IMR-90 (cell line): ENCODE results near the gene DMAP1. TPM values are rescaled to one million over a fixed set of nuclear protein-coding genes. Genes with fewer than 3 reads are reported as not detected.

ENCODE experiments used
- ATAC-seq: fragments of 200-7000 bp; cut with Tn5 transposase; 2 replicates; pipeline ENCODE4 v1.9.1; 2020; ENCODE audit warnings: low read depth, mild to moderate bottlenecking, moderate library complexity
- BruUV-seq: library from RNA; stranded (reverse); fragments of 400-500 nt; replicated peaks from 2 replicates; lab custom pipeline; 2021; lab: Mats Ljungman, UMichigan
- CTCF ChIA-PET: fragments of 300-600 bp; formaldehyde crosslinking; extraction: SDS; loops from one replicate; lab custom pipeline; 2021; ENCODE audit warnings: antibody characterized with exemption; lab: Yijun Ruan, JAX
- POLR2A ChIA-PET: fragments of 300-600 bp; sonication (Branson Sonifier 250); formaldehyde crosslinking; loops from one replicate; lab custom pipeline; 2022; ENCODE audit warnings: antibody characterized with exemption; ENCODE audit not compliant: unreplicated experiment; lab: Charles Lee
- DNase-seq: peaks from one replicate; pipeline ENCODE4 v3.0.0; 2013
- H2AFZ ChIP-seq: replicated peaks from 2 replicates; pipeline ENCODE3; 2013; ENCODE audit warnings: low read length, mild to moderate bottlenecking; ENCODE audit not compliant: poor library complexity
- H2AK5ac ChIP-seq: 2 replicates; pipeline ENCODE4 v1.6.1; 2013; ENCODE audit warnings: low read depth, low read length, inconsistent platforms
- H2AK9ac ChIP-seq: replicated peaks from 2 replicates; pipeline ENCODE3; 2013; ENCODE audit warnings: mild to moderate bottlenecking, low read depth, low read length, moderate library complexity; ENCODE audit not compliant: poor library complexity
- H2BK120ac ChIP-seq: 2 replicates; pipeline ENCODE4 v1.6.1; 2013; ENCODE audit warnings: low read depth, low read length, inconsistent platforms
- H2BK15ac ChIP-seq: 3 replicates; pipeline ENCODE4 v1.6.1; 2013; ENCODE audit warnings: low read depth, low read length, inconsistent platforms
- H2BK20ac ChIP-seq: 2 replicates; pipeline ENCODE4 v1.6.1; 2013; ENCODE audit warnings: low read depth, mild to moderate bottlenecking, inconsistent platforms, low read length, moderate library complexity
- H2BK5ac ChIP-seq: 2 replicates; pipeline ENCODE4 v1.6.1; 2013; ENCODE audit warnings: mild to moderate bottlenecking, low read depth, low read length, inconsistent platforms; ENCODE audit not compliant: poor library complexity, severe bottlenecking
- H3K14ac ChIP-seq: replicated peaks from 2 replicates; pipeline ENCODE4 v1.6.1; 2013; ENCODE audit warnings: low read depth, low read length, inconsistent platforms
- H3K18ac ChIP-seq: 2 replicates; pipeline ENCODE4 v1.6.1; 2013; ENCODE audit warnings: low read depth, low read length, control low read depth
- H3K23ac ChIP-seq: 2 replicates; pipeline ENCODE4 v1.6.1; 2013; ENCODE audit warnings: low read depth, low read length, inconsistent platforms
- H3K27ac ChIP-seq: 2 replicates; pipeline ENCODE4 v1.5.1; 2013; ENCODE audit warnings: mild to moderate bottlenecking, control low read depth, low read length; ENCODE audit not compliant: insufficient read depth
- H3K27me3 ChIP-seq: 2 replicates; pipeline ENCODE4 v1.6.1; 2013; ENCODE audit warnings: low read length; ENCODE audit not compliant: control insufficient read depth, insufficient read depth
- H3K36me3 ChIP-seq: 2 replicates; pipeline ENCODE4 v1.6.1; 2013; ENCODE audit warnings: low read length, mixed read lengths; ENCODE audit not compliant: control insufficient read depth, insufficient read depth
- H3K4ac ChIP-seq: 2 replicates; pipeline ENCODE4 v1.6.1; 2013; ENCODE audit warnings: low read depth, low read length, inconsistent platforms
- H3K4me1 ChIP-seq: 2 replicates; pipeline ENCODE4 v1.6.1; 2013; ENCODE audit warnings: low read length, mixed read lengths; ENCODE audit not compliant: control insufficient read depth, insufficient read depth
- H3K4me2 ChIP-seq: 2 replicates; pipeline ENCODE4 v1.6.1; 2013; ENCODE audit warnings: low read depth, mild to moderate bottlenecking, control low read depth, low read length, moderate library complexity
- H3K4me3 ChIP-seq: 2 replicates; pipeline ENCODE4 v1.5.1; 2013; ENCODE audit warnings: low read depth, mild to moderate bottlenecking, control low read depth, low read length, moderate library complexity; ENCODE audit not compliant: insufficient read depth
- H3K56ac ChIP-seq: 2 replicates; pipeline ENCODE4 v1.6.1; 2013; ENCODE audit warnings: low read length, inconsistent platforms; ENCODE audit not compliant: insufficient read depth; ENCODE audit errors: extremely low read depth
- H3K79me1 ChIP-seq, 2 experiments: 2 replicates each; pipeline ENCODE4 v1.6.1; 2013; ENCODE audit warnings: low read length in 2 of 2, inconsistent platforms in 1 of 2, low read depth in 1 of 2
- H3K9ac ChIP-seq: 2 replicates; pipeline ENCODE4 v1.6.1; 2013; ENCODE audit warnings: low read depth, low read length, control low read depth
- H3K9me1 ChIP-seq: 2 replicates; pipeline ENCODE4 v1.6.1; 2013; ENCODE audit warnings: low read length, inconsistent platforms; ENCODE audit not compliant: insufficient read depth
- H3K9me3 ChIP-seq: 2 replicates; pipeline ENCODE4 v1.6.1; 2013; ENCODE audit warnings: low read length; ENCODE audit not compliant: control insufficient read depth, insufficient read depth
- H4K20me1 ChIP-seq: 2 replicates; pipeline ENCODE4 v1.6.1; 2013; ENCODE audit warnings: low read length, inconsistent platforms; ENCODE audit not compliant: insufficient read depth
- H4K5ac ChIP-seq: 2 replicates; pipeline ENCODE4 v1.6.1; 2013; ENCODE audit warnings: mild to moderate bottlenecking, low read depth, low read length, control low read depth
- H4K8ac ChIP-seq, 2 experiments: 2 replicates each; pipeline ENCODE4 v1.6.1; 2013; ENCODE audit warnings: low read depth in 2 of 2, low read length in 2 of 2, control low read depth in 1 of 2, inconsistent platforms in 1 of 2
- H4K91ac ChIP-seq: 2 replicates; pipeline ENCODE4 v1.6.1; 2013; ENCODE audit warnings: low read depth, low read length, inconsistent platforms; ENCODE audit not compliant: insufficient read depth
- RAD21 ChIP-seq: IDR thresholded peaks from 2 replicates; pipeline ENCODE4 v1.6.1; 2012; ENCODE audit warnings: low read length, improper control_type of control experiment
- WGBS, 2 experiments: methylation state at CpG; one replicate each; pipeline versions ENCODE4 v1.1.5 to v1.1.7; 2013; ENCODE audit warnings: missing lambda C conversion rate in 2 of 2; ENCODE audit not compliant: insufficient read length in 1 of 2; ENCODE audit errors: extremely low coverage in 2 of 2; 5-methylcytosine and 5-hydroxymethylcytosine counted together
- dilution Hi-C: fragments of 300-500 bp; cut with HindIII; formaldehyde crosslinking; loops from one replicate; pipeline ENCODE4 v1.14.3; 2018; ENCODE audit warnings: low sequenced_read_pairs; ENCODE audit not compliant: unreplicated experiment
- in situ Hi-C: fragments of 300-500 bp; cut with MboI; formaldehyde crosslinking; loops from 3 replicates; pipeline ENCODE4 v1.14.3; 2019; ENCODE audit warnings: low sequenced_read_pairs, inconsistent platforms, mixed read lengths
- intact Hi-C: fragments of 100-400 bp; cut with micrococcal nuclease; formaldehyde crosslinking; loops from 2 replicates; pipeline ENCODE4 v1.10.0; 2022
- polyA plus RNA-seq, 3 experiments: library from polyadenylated mRNA; depleted of rRNA; stranded (reverse); fragments of >200 nt; gene quantifications; 2 replicates each; pipeline ENCODE4 v1.2.3, GENCODE V29; 2012; ENCODE audit warnings: low replicate concordance in 1 of 3
- total RNA-seq: library from RNA; depleted of rRNA; stranded (reverse); fragments of >200 nt; gene quantifications from 2 replicates; pipeline ENCODE4 v1.2.3, GENCODE V29; 2012

DMAP1 gene
- total and polyA plus RNA-seq, 2 of the 4 experiments (the other 2 are of a cell fraction) = 22.2 to 34.3 TPM

DNA sequence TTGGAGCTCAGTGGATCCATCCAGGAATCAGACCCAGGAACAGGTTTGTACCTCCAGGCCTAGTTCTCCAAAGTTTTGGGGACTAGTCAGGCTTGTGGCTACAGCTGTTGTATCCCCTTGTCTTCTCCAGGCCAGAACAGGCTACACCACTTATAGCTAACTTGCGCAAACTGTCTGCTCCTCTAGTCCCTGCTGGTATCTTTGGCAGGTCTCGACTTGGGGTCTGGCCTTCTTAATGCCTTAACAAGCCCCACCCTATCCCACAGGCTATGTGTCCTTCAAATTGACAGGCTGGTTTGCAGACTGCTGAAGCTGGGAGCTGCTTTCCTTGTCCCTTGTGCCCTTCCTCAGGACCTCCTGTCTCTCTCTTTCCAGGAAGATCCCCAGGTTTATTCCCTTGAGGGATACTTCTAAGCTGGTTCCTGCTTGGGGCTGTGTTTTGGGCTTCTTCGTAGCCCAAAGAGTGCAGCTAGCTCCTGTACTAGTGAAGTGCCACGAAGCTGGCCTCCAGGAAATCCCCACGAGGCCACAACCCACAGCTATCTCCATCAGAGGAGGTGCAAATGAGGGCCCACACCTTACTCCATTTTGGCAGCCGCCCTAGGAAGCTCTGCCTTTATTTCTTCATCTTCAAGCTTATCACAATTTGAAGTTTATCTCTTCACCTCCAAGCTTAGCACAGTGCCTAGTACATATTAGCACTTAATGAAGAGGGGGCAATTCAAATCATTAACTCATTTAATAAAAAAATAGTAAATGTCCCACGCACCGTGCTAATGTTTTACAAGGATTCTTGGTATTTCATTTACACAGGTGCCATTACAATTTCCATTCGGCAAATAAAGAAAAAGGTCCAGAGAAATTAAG, 683 bp upstream of the DMAP1 start:
- Histone ChIP-seq H2BK20ac (no peak overlapping the region), H3K18ac (no peak overlapping the region), H3K27me3 (no peaks in the 10 kb centered on the region), H3K4ac (peak overlapping the region; percentile 54; the same call in 1 of the 2 replicates), H2BK15ac (no peak overlapping the region), H3K36me3 (peaks cover 7% of the 10 kb centered on the region; the same call in 1 of the 2 replicates), H3K9ac (no peak overlapping the region; the same call in 1 of the 2 replicates), H2AFZ (peak overlapping the region; percentile 99), H4K8ac (peak overlapping the region; percentile 40 to 95), H3K27ac (no peak overlapping the region), H2BK120ac (no peak overlapping the region), H3K9me3 (no peaks in the 10 kb centered on the region), H4K91ac (no peak overlapping the region), H3K4me3 (peak overlapping the region; percentile 82; the same call in 1 of the 2 replicates), H2AK5ac (no peak overlapping the region), H4K20me1 (no peaks in the 10 kb centered on the region), H2AK9ac (peak overlapping the region; percentile 80), H3K9me1 (peaks cover 13% of the 10 kb centered on the region; the same call in 1 of the 2 replicates), H3K4me1 (peaks cover 3% of the 10 kb centered on the region), H2BK5ac (no peak overlapping the region), H3K79me1 (peaks cover 7 to 22% of the 10 kb centered on the region in 2 experiments), H3K23ac (no peak overlapping the region), H3K14ac (peak overlapping the region; percentile 68), H3K4me2 (peak overlapping the region; percentile 34), H4K5ac (peak overlapping the region; percentile 49), H3K56ac (0 out of 2 replicates have a peak overlapping the region, but pooled peaks have one; percentile 46)
- intact Hi-C loops = loop anchor here (5.0 kb wide), 1 partner anchor 165 kb away; no protein-coding TSS in a partner anchor
- no peak for TF ChIP-seq RAD21
- CTCF ChIA-PET = interaction anchor here (1.3 kb wide), 1 partner anchor 163 kb away, joined by 3 read pairs; no protein-coding TSS in a partner anchor
- POLR2A ChIA-PET = interaction anchor here (0.5 kb wide), 1 partner anchor 105 kb away, joined by 3 read pairs; no protein-coding TSS in a partner anchor
- BruUV-seq = no TSS peak
- dilution Hi-C loops = no loop called here
- no peak for ATAC-seq
- no CpG with 5 or more reads among the region's 9 CpGs for WGBS, 2 experiments
- in situ Hi-C loops = no loop called here
- DNase-seq = no peak
